Activated CD4-positive, alpha-beta T cell treated with anti-CD3 and anti-CD28 coated beads for 1 hour (primary cell): ENCODE results near the gene IGFBP2.

Source experiments
- DNase-seq: peaks from one replicate; pipeline ENCODE4 v3.0.0-alpha.2; 2020

IGFBP2 gene

GRCh38 chr2:216664593-216665034 is 31.4 kb downstream of the IGFBP2 start:
- DNase-seq, result no peak

- no peak for DNase-seq
Measured at GRCh38 chr2:216665242-216665641, 32.0 kb downstream of the IGFBP2 start.

- no peak for DNase-seq
Measured at GRCh38 chr2:216665717-216666116, 32.5 kb downstream of the IGFBP2 start.

DNA sequence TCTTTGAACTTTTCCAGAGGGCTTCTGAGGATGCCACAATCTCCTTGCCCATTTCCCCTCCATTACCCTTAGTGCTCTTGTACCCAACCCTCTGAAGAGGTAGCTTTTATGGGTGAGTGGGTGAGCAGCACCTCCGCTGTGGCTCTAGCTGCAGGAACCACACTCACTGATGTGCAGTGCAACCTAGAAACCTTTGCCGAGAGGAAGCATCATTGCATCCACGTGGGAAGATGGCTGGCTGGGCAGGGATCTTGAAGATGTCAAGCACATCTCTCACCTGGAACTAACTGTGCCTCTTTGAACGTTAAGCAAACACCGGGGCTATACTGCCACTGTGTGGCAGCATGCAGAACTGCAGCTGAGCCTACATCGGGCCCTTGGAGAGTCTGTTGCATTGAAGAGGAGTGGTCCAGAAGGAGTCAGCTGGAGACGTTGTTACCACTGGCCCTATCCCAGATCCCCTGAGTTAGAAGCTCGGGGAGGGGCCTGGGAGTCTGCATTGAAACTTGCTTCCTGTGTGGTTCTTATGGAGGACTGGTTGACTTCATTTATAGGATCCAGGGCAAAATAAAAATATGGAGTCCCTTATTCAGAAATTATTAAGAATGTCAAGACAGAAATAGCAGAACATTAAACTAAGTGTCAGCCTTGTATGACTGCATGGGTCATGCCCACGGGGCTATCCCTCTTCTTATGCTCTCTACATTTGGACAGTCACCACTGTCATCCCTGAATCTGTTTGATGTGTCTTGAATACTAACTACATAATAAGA is 33.4 kb downstream of the IGFBP2 start:
- peak; percentile 54 for DNase-seq

GRCh38 chr2:216670266-216671080 is 37.3 kb downstream of the IGFBP2 start:
- DNase-seq, result no peak

- DNase-seq, result no peak
Measured at GRCh38 chr2:216671081-216671411, 37.8 kb downstream of the IGFBP2 start.

- no peak for DNase-seq
Measured at GRCh38 chr2:216671791-216672343, 38.6 kb downstream of the IGFBP2 start.

DNA sequence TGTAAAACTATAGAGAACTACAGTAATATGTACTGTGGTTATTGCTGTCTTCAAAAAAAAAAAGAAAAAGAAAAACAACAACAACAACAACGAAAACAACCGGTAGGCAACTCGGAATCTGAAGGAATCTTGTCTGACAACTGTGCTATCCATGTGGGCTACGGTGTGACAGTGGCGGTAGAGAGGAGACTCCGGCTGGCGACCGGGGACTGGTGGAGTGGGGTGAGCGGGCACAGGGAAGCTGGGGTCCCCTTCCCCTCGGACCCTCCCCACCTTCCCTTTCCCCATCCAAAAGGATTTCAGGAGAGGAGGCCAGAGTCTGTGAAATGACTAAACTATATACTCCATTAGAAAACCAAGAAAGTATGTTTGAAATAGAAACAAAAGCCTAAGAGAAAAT is 39.2 kb downstream of the IGFBP2 start:
- DNase-seq, result no peak

GRCh38 chr2:216673021-216673420 is 39.8 kb downstream of the IGFBP2 start:
- DNase-seq, result no peak

DNA sequence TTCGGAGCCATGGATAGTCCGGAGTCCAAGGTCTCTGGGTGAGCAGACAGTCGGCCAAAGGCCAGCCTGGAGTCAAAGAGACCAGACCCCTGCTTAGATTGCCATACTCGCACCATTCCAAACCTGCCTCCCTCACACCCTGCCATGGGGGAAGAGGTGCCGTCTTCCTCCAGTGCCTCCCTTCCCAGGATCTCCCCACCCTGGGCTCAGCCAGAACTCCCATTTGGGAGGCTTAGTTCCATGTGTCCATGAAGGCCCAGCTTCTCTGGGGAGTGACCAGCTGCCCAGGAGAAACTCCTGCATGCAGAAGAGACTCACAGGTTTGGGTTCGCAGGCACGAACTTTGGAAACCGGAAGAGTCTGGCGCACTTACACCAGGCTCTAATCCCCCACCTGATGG is 40.4 kb downstream of the IGFBP2 start:
- no peak for DNase-seq

GRCh38 chr2:216674376-216674775 is 41.2 kb downstream of the IGFBP2 start:
- no peak for DNase-seq

DNA sequence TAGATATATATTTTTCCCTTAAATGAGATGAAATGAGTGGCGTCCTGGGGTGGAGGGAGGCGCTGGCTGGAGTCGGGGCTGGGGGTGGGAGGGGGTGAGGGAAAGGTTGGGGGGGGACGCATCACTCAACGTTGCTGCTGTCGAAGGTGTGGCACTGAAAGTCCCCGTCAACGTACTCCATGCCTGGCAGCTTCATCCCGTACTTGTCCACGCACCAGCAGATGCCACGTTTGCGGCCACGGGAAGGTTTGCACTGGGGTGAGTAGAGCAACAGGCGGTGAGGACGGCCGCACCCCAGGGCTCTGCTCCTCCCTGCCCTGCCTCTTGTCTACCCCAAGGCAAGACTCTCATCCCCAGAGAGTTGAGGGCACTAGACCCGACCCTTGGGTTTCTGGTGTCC is 43.4 kb downstream of the IGFBP2 start:
- DNase-seq, result no peak

- no peak for DNase-seq
Measured at GRCh38 chr2:216677439-216678097, 44.3 kb downstream of the IGFBP2 start.

- DNase-seq, result no peak
Measured at GRCh38 chr2:216678098-216678465, 44.9 kb downstream of the IGFBP2 start.

- DNase-seq, result no peak
Measured at GRCh38 chr2:216678813-216679657, 45.8 kb downstream of the IGFBP2 start.

DNA sequence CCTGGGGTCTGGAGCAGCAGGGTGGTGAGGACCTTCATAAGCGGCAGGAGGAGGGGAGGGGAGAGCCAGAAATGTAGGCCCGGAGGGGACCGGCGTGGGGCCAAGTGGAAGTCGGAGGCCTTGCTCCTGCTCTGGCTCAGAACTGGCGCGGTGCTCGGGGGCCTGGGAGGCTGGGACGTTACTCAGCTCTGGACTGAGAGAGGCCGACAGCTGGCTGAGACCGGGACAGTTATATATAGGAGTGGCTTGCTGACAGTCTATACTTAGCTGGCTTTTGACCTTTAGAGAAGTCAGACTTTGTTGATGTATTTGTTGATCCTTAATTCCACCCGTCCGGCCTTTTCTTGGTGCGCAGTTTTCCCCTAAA is 46.4 kb downstream of the IGFBP2 start:
- no peak for DNase-seq

DNA sequence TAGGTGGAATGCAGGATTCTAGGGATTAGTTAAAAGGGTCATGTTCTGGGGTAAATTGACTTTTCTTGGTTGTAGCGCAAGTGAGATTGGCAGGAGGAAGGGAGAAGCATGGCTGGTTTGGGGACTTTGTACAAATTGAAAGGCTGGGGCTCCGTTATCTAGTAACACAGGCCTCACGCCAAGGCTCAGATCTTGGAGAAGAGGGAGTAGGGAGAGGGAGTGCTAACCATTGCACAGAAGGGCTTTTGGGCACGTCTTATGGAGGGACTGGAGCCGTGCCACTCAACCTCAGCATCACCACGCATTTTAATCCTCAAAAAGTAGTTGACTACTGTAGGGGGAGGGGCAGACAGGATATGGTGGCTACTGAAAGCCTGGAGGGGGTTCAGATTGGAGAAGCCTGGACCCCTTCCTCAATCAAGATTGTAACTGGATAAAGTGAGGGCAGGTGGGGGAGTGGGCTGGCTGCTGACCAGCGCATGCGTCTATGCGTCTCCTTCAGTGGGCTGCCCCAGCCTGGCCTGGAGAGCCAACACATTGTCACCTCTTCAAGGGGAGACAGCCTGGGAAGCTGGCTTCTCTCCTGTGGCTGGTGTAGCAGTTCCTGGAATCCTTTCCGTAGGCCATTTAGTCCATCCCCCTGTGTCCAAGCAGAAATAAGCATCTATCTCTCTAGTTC is 47.9 kb downstream of the IGFBP2 start:
- no peak for DNase-seq

GRCh38 chr2:216681683-216682082 is 48.5 kb downstream of the IGFBP2 start:
- no peak for DNase-seq

DNA sequence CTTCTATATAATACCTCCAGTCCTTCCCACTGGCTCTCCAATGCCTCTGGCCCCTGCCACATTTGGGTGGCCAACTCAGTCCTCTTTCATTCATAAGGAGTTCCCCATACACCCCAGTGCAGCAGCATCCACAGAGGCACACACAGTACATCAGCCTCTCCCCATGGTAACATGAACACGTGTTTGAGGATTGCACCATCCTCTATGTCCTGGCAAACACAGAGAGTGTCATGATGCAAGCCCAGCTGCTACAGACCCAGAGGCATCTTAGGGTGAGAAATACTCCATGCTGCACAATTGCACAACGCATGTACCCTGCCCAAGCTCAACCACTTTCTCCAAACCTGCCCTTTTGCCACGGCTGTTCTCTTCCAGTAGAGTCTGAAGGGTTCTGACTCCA is 50.6 kb downstream of the IGFBP2 start:
- no peak for DNase-seq

GRCh38 chr2:216685327-216685875 is 52.2 kb downstream of the IGFBP2 start:
- DNase-seq, result no peak

DNA sequence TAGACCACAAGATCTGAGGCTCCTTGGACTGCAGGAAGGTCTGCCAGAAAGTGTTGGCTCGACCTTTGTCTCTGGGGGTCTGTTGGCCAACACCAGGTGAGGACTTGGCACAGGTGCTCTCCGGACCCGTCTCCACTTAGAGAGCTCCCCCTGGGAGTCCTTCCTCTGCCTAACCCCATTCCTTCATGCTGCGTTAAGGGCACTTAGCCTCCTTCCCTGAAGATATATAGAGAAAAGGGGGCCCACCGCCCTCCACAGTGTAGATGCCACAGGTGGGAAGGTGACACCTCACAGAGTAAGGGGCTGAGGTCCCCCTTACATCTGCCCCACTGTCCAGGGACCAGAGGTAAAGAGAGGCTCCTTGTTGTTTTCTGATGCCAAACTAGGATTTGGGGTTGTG is 53.9 kb downstream of the IGFBP2 start:
- DNase-seq, result no peak

GRCh38 chr2:216687646-216688045 is 54.4 kb downstream of the IGFBP2 start:
- DNase-seq, result no peak
